GM12878 (cell line): ENCODE measurements around the gene MCM3AP. TPM values are rescaled to one million over a fixed set of nuclear protein-coding genes. Genes with fewer than 3 reads are reported as not detected.

Experiments
- ATAC-seq: fragments of 200-7000 bp; cut with Tn5 transposase; 3 replicates; pipeline ENCODE4 v1.9.1; 2020; ENCODE audit warnings: mild to moderate bottlenecking, moderate library complexity
- BruUV-seq: library from RNA; stranded (reverse); fragments of 400-500 nt; replicated peaks from 2 replicates; lab custom pipeline; 2021; lab: Mats Ljungman, UMichigan
- CTCF ChIA-PET: fragments of 300-600 bp; sonication (Branson Sonifier 250); formaldehyde crosslinking; extraction: SDS; loops from one replicate; lab custom pipeline; 2021; ENCODE audit warnings: inconsistent platforms; lab: Yijun Ruan, JAX
- POLR2A ChIA-PET: fragments of 350-600 bp; formaldehyde crosslinking; extraction: SDS; loops from one replicate; lab custom pipeline; 2021; ENCODE audit warnings: inconsistent platforms; lab: Charles Lee
- RAD21 ChIA-PET: fragments of 300-600 bp; sonication (Branson Sonifier 250); formaldehyde crosslinking; loops from one replicate; lab custom pipeline; 2023; ENCODE audit warnings: antibody characterized with exemption; ENCODE audit not compliant: unreplicated experiment; lab: Charles Lee
- SMC1A ChIA-PET: fragments of 300-600 bp; sonication (Branson Sonifier 250); formaldehyde crosslinking; loops from one replicate; lab custom pipeline; 2023; ENCODE audit not compliant: unreplicated experiment, uncharacterized antibody; lab: Charles Lee
- DNase-seq: peaks from one replicate; pipeline ENCODE4 v3.0.0-alpha.2; 2011; ENCODE audit warnings: low read depth, low spot score
- FAIRE-seq: peaks from 3 replicates; lab custom pipeline; 2011; peaks lifted over from hg19 to GRCh38; lab: Jason Lieb, UNC
- H2AFZ ChIP-seq: 2 replicates; pipeline ENCODE4 v1.6.0; 2011; ENCODE audit warnings: low read depth, low read length, control low read depth; ENCODE audit not compliant: control insufficient read depth
- H3K27ac ChIP-seq: 2 replicates; pipeline ENCODE4 v1.5.1; 2011; ENCODE audit warnings: control low read depth; ENCODE audit not compliant: control insufficient read depth, insufficient read depth
- H3K27me3 ChIP-seq, 2 experiments: replicated peaks in 1 of 2; 2 replicates each; pipeline versions ENCODE4 v1.6.0 to v1.6.1; 2011; ENCODE audit warnings: low read length in 1 of 2; ENCODE audit not compliant: control insufficient read depth in 2 of 2, insufficient read depth in 2 of 2
- H3K36me3 ChIP-seq, 2 experiments: 2 replicates each; pipeline ENCODE4 v1.5.1; 2011; ENCODE audit warnings: low read length in 1 of 2; ENCODE audit not compliant: control insufficient read depth in 2 of 2, insufficient read depth in 2 of 2
- H3K4me1 ChIP-seq: 2 replicates; pipeline ENCODE4 v1.6.1; 2011; ENCODE audit warnings: mild to moderate bottlenecking, low read length, moderate library complexity, mixed read lengths; ENCODE audit not compliant: control insufficient read depth, insufficient read depth
- H3K4me2 ChIP-seq: 2 replicates; pipeline ENCODE4 v1.6.0; 2011; ENCODE audit warnings: control low read depth; ENCODE audit not compliant: control insufficient read depth, insufficient read depth
- H3K4me3 ChIP-seq: fragments of 200-600 bp; sonication (generic); 2 replicates; pipeline ENCODE4 v1.5.1; 2016
- H3K79me2 ChIP-seq: 2 replicates; pipeline ENCODE4 v1.6.0; 2011; ENCODE audit warnings: low read length; ENCODE audit not compliant: control insufficient read depth, insufficient read depth
- H3K9ac ChIP-seq: 2 replicates; pipeline ENCODE4 v1.8.0; 2011; ENCODE audit warnings: low read length, control low read depth, mixed read lengths; ENCODE audit not compliant: control insufficient read depth, insufficient read depth
- H3K9me3 ChIP-seq: replicated peaks from 3 replicates; pipeline ENCODE4 v1.5.1; 2011; ENCODE audit warnings: mild to moderate bottlenecking, low read length; ENCODE audit not compliant: control insufficient read depth, insufficient read depth
- H4K20me1 ChIP-seq: 2 replicates; pipeline ENCODE4 v1.6.0; 2011; ENCODE audit not compliant: control insufficient read depth, insufficient read depth
- CHD1 ChIP-seq: IDR thresholded peaks from 2 replicates; pipeline ENCODE4 v1.6.1; 2012; ENCODE audit warnings: low read depth, low read length, improper control_type of control experiment
- GABPA ChIP-seq: IDR thresholded peaks from 2 replicates; pipeline ENCODE4 v1.6.1; 2014; ENCODE audit warnings: antibody characterized with exemption, low read depth, mild to moderate bottlenecking, inconsistent platforms
- HDAC6 ChIP-seq: fragments of 200-600 bp; sonication (generic); IDR thresholded peaks from one replicate; pipeline ENCODE4 v1.8.0; 2017; ENCODE audit warnings: antibody characterized with exemption; ENCODE audit not compliant: unreplicated experiment
- IKZF2 ChIP-seq, 2 experiments: fragments of 450-650 bp; IDR thresholded peaks; 2 replicates each; pipeline ENCODE4 v1.6.1; 2017; ENCODE audit warnings: mild to moderate bottlenecking in 2 of 2, moderate library complexity in 2 of 2
- IRF4 ChIP-seq: IDR thresholded peaks from 2 replicates; pipeline ENCODE4 v1.6.1; 2011; ENCODE audit warnings: low read depth, low read length
- MEF2A ChIP-seq: IDR thresholded peaks from 2 replicates; pipeline ENCODE4 v1.6.1; 2011; ENCODE audit warnings: low read depth, mild to moderate bottlenecking, low read length, moderate library complexity; ENCODE audit not compliant: insufficient read depth
- MYB ChIP-seq: fragments of 150-350 bp; IDR thresholded peaks from 2 replicates; pipeline ENCODE4 v1.6.1; 2014; ENCODE audit warnings: mild to moderate bottlenecking, low read depth, low read length, borderline replicate concordance
- NFIC ChIP-seq: IDR thresholded peaks from 2 replicates; pipeline ENCODE4 v1.6.1; 2012; ENCODE audit warnings: low read depth, mild to moderate bottlenecking, inconsistent platforms, low read length, moderate library complexity
- NFYA ChIP-seq: IDR thresholded peaks from 2 replicates; pipeline ENCODE4 v1.6.1; 2011; ENCODE audit warnings: low read depth, mild to moderate bottlenecking, low read length, improper control_type of control experiment, borderline replicate concordance
- NRF1 ChIP-seq: conservative IDR thresholded peaks from 2 replicates; pipeline ENCODE4 v1.6.1; 2011; ENCODE audit warnings: mild to moderate bottlenecking, low read depth, low read length, improper control_type of control experiment
- SIN3A ChIP-seq: IDR thresholded peaks from 2 replicates; pipeline ENCODE4 v1.6.1; 2012; ENCODE audit warnings: low read depth, low read length, improper control_type of control experiment
- SP1 ChIP-seq: IDR thresholded peaks from one replicate; pipeline ENCODE4 v1.6.1; 2011; ENCODE audit warnings: low read depth, low read length
- SPI1 ChIP-seq: IDR thresholded peaks from 2 replicates; pipeline ENCODE4 v1.6.1; 2011; ENCODE audit warnings: low read depth, mild to moderate bottlenecking, low read length, moderate library complexity, borderline replicate concordance; ENCODE audit not compliant: insufficient read depth
- TAF1 ChIP-seq: IDR thresholded peaks from 2 replicates; pipeline ENCODE4 v1.6.1; 2011; ENCODE audit warnings: mild to moderate bottlenecking, low read depth, low read length, borderline replicate concordance
- TARDBP ChIP-seq: IDR thresholded peaks from 2 replicates; pipeline ENCODE4 v1.6.1; 2016; ENCODE audit warnings: borderline replicate concordance
- ZBTB11 ChIP-seq: fragments of 450-650 bp; formaldehyde crosslinking; IDR thresholded peaks from 2 replicates; pipeline ENCODE4 v1.5.0; 2022; ENCODE audit warnings: mild to moderate bottlenecking, missing genetic modification characterization
- WGBS: methylation state at CpG from one replicate; pipeline ENCODE4 v1.1.6; 2016; ENCODE audit warnings: low lambda C conversion rate; ENCODE audit not compliant: insufficient replicate concordance, insufficient coverage; ENCODE audit errors: missing lambda C conversion rate; 5-methylcytosine and 5-hydroxymethylcytosine counted together
- in situ Hi-C: fragments of 300-500 bp; cut with MboI; formaldehyde crosslinking; loops from 9 replicates; pipeline ENCODE4 v1.14.3; 2018; ENCODE audit warnings: mixed read lengths
- intact Hi-C: fragments of 100-400 bp; cut with micrococcal nuclease; formaldehyde crosslinking; loops from one replicate; pipeline ENCODE4 v1.14.2; 2022; ENCODE audit not compliant: unreplicated experiment
- polyA plus RNA-seq, 11 experiments: library from polyadenylated mRNA; depleted of rRNA in 4 of 11; unstranded in 6 of 11; stranded (reverse) in 5 of 11; fragments of >200 nt; fragmentation: Nextera tagmentation in 4 of 11; fragmentation: Illumina TruSeq in 1 of 11; extraction: Ambion mirVana in 4 of 11; extraction: Trizol in 1 of 11; gene quantifications; 1 replicate in 1 of 11; 2 replicates in 10 of 11; pipeline versions ENCODE4 v1.2.1 to v1.2.3, GENCODE V29; 2011 to 2016; ENCODE audit warnings: inconsistent platforms in 2 of 11, missing spikeins in 2 of 11, low read depth in 1 of 11
- total RNA-seq, 4 experiments: library from RNA; depleted of rRNA in 3 of 4; stranded (reverse); fragments of >200 nt in 3 of 4; fragmentation: Illumina TruSeq in 1 of 4; extraction: Trizol in 1 of 4; gene quantifications; 2 replicates each; pipeline versions ENCODE4 v1.2.1 to v1.2.3, GENCODE V29; 2013 to 2021
- TF ChIP-seq, protein P1 (sequence below): IDR thresholded peaks from 2 replicates; pipeline ENCODE4 v1.6.1; 2011; ENCODE audit warnings: borderline replicate concordance, low read depth, mild to moderate bottlenecking, moderate library complexity, mixed read lengths, low read length; ENCODE audit not compliant: insufficient read depth; ENCODE audit errors: extremely low read length
- TF ChIP-seq, protein P2 (sequence below): IDR thresholded peaks from 2 replicates; pipeline ENCODE4 v1.6.1; 2012; ENCODE audit warnings: low read length, inconsistent platforms

The MCM3AP gene
- total and polyA plus RNA-seq, 10 of the 15 experiments (the other 5 are each of a cell fraction or from before 2014, with no cell fraction given): 6.1 to 95.7 (median 47.0) TPM

DNA sequence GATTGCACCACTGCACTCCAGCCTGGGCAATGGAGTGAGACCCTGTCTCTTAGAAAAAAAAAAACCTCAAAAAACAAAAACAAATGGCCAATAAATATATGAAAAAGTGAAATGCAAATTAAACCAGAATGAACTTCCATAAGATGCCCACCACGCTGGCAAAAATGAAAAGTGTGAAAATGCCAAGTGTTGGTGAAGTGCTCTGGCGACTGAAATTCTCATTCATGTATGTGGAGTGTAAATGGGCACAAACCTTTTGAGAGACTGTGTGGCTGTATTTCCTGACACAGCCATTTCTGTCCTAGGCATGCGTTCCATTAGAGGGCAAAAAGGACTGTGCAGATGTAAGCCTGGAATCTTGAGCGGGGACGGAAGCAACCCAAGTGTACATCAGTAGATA is 19.0 kb upstream of the MCM3AP start (continued):
- no peak for TF ChIP-seq ZBTB11 (CRISPR knock-in tag)
- no peak for TF ChIP-seq IRF4

DNA sequence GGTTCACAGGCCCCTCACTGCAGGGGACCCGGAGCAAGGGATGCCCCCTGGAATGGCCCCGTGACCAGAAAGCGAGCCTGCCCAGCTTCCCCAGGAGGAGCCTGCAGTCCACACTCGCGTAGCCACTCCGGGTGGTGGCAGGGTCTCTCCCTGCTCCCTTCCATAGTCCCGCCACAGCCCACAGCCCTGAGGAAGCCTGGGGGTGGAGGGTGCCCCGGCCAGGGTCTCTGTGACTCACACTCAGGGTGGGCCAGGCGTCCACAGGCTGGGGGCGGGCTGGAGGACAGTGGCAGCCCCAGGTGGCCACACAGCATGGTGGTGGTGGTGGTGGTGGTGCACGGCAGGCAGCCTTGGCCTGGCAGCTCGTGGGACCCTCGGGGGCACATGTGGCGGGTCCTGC is 16.3 kb upstream of the MCM3AP start:
- H4K20me1 ChIP-seq: no peaks in the 10 kb centered on the region
- CTCF ChIA-PET: no interaction called here
- peaks cover 3 to 12% of the 10 kb centered on the region in 2 experiments; a peak in 3 of 4 replicates for H3K36me3 ChIP-seq
- H3K4me2 ChIP-seq: no peak overlapping the region
- no peaks in the 10 kb centered on the region for H3K9me3 ChIP-seq
- no peak for ATAC-seq
- FAIRE-seq: no peak
- no peak overlapping the region for H3K27ac ChIP-seq
- no peak for DNase-seq
- SMC1A ChIA-PET: no interaction called here
- no peaks in the 10 kb centered on the region for H3K79me2 ChIP-seq
- no peak for TF ChIP-seq MYB
- no peak for TF ChIP-seq GABPA
- no peak for TF ChIP-seq IKZF2 (IDR thresholded peaks at IDR 0.05)
- no peak for TF ChIP-seq SPI1
- no peak for TF ChIP-seq NRF1
- TF ChIP-seq CHD1: no peak
- TF ChIP-seq TARDBP: no peak
- no peak for TF ChIP-seq HDAC6
- TF ChIP-seq, protein P1, sequence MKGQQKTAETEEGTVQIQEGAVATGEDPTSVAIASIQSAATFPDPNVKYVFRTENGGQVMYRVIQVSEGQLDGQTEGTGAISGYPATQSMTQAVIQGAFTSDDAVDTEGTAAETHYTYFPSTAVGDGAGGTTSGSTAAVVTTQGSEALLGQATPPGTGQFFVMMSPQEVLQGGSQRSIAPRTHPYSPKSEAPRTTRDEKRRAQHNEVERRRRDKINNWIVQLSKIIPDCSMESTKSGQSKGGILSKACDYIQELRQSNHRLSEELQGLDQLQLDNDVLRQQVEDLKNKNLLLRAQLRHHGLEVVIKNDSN: no peak
- TF ChIP-seq NFYA: no peak
- no peak for TF ChIP-seq TAF1
- no peak for TF ChIP-seq SP1
- no peak for TF ChIP-seq MEF2A
- TF ChIP-seq NFIC: no peak
- no peak for TF ChIP-seq SIN3A
- TF ChIP-seq, protein P2, sequence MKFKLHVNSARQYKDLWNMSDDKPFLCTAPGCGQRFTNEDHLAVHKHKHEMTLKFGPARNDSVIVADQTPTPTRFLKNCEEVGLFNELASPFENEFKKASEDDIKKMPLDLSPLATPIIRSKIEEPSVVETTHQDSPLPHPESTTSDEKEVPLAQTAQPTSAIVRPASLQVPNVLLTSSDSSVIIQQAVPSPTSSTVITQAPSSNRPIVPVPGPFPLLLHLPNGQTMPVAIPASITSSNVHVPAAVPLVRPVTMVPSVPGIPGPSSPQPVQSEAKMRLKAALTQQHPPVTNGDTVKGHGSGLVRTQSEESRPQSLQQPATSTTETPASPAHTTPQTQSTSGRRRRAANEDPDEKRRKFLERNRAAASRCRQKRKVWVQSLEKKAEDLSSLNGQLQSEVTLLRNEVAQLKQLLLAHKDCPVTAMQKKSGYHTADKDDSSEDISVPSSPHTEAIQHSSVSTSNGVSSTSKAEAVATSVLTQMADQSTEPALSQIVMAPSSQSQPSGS: no peak
- RAD21 ChIA-PET: no interaction called here
- intact Hi-C loops (no loop called here), in situ Hi-C loops (no loop called here)
- H3K4me1 ChIP-seq: no peaks in the 10 kb centered on the region
- H3K4me3 ChIP-seq: no peak overlapping the region
- no peak overlapping the region for H2AFZ ChIP-seq
- 94% methylated on average over 14 of the region's 14 CpGs for WGBS
- no peak overlapping the region for H3K9ac ChIP-seq
- BruUV-seq: no TSS peak
- H3K27me3 ChIP-seq: no peaks in the 10 kb centered on the region
- POLR2A ChIA-PET: no interaction called here
